H7 (cell line): ENCODE results near the gene KLHL35. TPM values are rescaled to one million over a fixed set of nuclear protein-coding genes. Genes with fewer than 3 reads are reported as not detected.

ENCODE experiments used
- DNase-seq: peaks from one replicate; pipeline ENCODE4 v3.0.0; 2012
- H3K27me3 ChIP-seq: 2 replicates; pipeline ENCODE4 v1.6.0; 2011; ENCODE audit warnings: mild to moderate bottlenecking, low read length; ENCODE audit not compliant: control insufficient read depth, insufficient read depth
- H3K36me3 ChIP-seq: replicated peaks from 2 replicates; pipeline ENCODE4 v1.5.1; 2011; ENCODE audit warnings: low read length; ENCODE audit not compliant: control insufficient read depth, insufficient read depth
- H3K4me3 ChIP-seq: 2 replicates; pipeline ENCODE4 v1.5.1; 2011; ENCODE audit warnings: low read depth, mild to moderate bottlenecking, control low read depth, low read length, moderate library complexity; ENCODE audit not compliant: insufficient read depth
- total RNA-seq: library from RNA; depleted of rRNA; stranded (reverse); fragments of >200 nt; shearing (Covaris generic); gene quantifications from 2 replicates; pipeline ENCODE4 v1.2.3, GENCODE V29; 2014; rRNA removed

KLHL35 gene, protein sequence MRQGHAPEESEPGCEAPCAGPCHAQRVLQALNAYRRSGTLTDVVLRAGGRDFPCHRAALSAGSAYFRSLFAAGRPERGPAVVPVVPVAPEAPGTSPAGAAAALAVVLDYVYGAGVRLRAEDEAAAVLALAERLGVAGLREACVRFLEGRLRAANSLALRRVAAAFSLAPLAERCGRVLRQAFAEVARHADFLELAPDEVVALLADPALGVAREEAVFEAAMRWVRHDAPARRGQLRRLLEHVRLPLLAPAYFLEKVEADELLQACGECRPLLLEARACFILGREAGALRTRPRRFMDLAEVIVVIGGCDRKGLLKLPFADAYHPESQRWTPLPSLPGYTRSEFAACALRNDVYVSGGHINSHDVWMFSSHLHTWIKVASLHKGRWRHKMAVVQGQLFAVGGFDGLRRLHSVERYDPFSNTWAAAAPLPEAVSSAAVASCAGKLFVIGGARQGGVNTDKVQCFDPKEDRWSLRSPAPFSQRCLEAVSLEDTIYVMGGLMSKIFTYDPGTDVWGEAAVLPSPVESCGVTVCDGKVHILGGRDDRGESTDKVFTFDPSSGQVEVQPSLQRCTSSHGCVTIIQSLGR
- total RNA-seq = 1.2 and 2.7 TPM in 2 replicates

DNA sequence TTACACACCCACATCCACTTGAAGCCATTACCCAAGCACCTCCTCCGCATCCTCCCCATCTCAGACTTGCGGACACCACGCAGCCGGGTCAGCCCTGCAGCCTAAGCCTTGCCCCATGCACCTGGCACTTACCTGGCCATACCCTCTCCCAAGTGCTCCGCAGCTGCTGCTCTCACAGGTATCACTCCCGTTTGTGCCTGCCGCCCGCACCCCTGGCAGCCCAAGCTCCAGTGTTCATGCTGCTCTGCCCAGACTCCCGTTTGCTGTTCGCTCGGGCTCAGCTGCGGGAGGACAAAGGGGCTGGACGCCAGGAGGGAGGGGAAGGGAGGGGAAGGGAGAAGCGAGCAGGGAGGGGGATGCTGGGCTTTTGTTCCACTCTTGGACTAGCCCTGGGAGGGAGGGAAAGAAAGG is at the start of gene KLHL35:
Gene KLHL35, minus strand, starts transcription at position 293 of the 411 bp plus-strand sequence. CDS start 2,574 bp downstream, outside the sequence.
- H3K36me3 ChIP-seq = no peaks in the 10 kb centered on the region
- peak within 1 kb of the TSS; percentile 24 for H3K4me3 ChIP-seq
- DNase-seq = peak; percentile 84
- peaks cover 52% of the 10 kb centered on the region for H3K27me3 ChIP-seq

- no peak overlapping the region for H3K4me3 ChIP-seq
- no peak for DNase-seq
- H3K36me3 ChIP-seq = no peaks in the 10 kb centered on the region
- no peaks in the 10 kb centered on the region for H3K27me3 ChIP-seq
These were observed 49.1 kb upstream of the KLHL35 start for GRCh38 chr11:75481922-75482606.

GRCh38 chr11:75481223-75481921 is 48.4 kb upstream of the KLHL35 start:
- H3K36me3 ChIP-seq = no peaks in the 10 kb centered on the region
- H3K27me3 ChIP-seq = no peaks in the 10 kb centered on the region
- DNase-seq = no peak
- no peak overlapping the region for H3K4me3 ChIP-seq

DNA sequence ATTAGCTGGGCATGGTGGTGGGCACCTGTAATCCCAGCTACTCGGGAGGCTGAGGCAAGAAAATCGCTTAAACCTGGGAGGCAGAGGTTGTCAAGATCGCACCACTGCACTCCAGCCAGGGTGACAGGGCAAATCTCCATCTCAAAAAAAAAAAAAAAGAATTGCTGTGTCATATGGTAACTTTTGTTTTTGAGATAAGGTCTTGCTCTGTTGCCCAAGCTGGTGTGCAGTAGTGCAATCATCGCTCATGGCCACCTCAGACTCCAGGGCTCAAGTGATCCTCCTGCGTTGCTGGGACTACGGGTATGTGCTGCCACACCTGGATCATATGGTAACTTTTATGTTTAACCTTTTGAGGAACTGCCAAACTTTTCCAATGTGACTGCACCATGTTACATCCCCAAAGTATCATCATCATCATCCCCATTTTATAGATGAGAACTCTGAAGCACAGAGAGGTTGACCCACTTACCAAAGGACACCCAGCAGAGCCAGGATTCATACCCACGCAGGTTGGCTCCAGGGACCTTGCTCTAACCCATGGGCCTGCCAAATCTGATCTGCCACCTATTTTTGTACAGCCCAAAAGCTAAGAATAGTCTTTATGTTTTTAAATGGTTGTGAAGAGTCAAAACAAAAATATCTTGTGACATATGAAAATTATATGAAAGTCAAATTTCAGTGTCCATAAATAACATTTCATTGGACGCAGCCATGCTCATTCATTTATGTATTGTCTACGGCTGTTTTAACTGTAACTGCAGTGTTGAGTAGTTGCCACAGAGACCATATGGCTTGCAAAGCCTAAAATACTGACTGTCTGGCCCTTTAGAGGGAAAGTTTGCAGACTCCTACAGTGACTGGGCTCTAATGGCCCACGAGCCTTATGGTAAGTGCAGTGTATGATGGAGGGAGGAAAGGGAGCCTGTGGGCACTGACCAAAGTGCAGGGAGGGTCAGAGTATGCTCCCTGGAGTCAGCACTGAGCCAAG is 47.5 kb upstream of the KLHL35 start:
- no peaks in the 10 kb centered on the region for H3K36me3 ChIP-seq
- H3K4me3 ChIP-seq = no peak overlapping the region
- H3K27me3 ChIP-seq = no peaks in the 10 kb centered on the region
- no peak for DNase-seq

- Histone ChIP-seq H3K36me3 (no peaks in the 10 kb centered on the region), H3K4me3 (no peak overlapping the region), H3K27me3 (no peaks in the 10 kb centered on the region)
- no peak for DNase-seq
These were observed 46.7 kb upstream of the KLHL35 start for GRCh38 chr11:75479597-75480145.

GRCh38 chr11:75478783-75479596 is 46.0 kb upstream of the KLHL35 start:
- Histone ChIP-seq H3K36me3 (no peaks in the 10 kb centered on the region), H3K4me3 (no peak overlapping the region), H3K27me3 (no peaks in the 10 kb centered on the region)
- DNase-seq = no peak

DNA sequence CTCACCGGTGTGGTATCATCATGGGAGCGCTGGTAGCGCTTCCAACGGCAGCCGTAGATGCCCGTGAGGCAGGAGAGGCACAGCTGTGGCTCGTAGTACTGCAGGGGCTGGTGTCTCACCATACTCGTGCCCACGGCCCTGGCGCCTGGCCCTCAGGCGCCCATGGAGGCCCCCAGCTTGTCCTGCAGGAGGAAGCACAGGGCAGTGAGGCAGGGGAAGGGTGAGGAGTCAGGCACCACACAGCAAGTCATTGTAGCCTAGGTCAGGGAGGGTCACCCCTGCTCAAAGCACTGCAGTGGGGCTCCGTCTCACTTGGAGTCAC is 44.6 kb upstream of the KLHL35 start:
- no peak for DNase-seq
- Histone ChIP-seq H3K36me3 (no peaks in the 10 kb centered on the region), H3K27me3 (no peaks in the 10 kb centered on the region)

DNA sequence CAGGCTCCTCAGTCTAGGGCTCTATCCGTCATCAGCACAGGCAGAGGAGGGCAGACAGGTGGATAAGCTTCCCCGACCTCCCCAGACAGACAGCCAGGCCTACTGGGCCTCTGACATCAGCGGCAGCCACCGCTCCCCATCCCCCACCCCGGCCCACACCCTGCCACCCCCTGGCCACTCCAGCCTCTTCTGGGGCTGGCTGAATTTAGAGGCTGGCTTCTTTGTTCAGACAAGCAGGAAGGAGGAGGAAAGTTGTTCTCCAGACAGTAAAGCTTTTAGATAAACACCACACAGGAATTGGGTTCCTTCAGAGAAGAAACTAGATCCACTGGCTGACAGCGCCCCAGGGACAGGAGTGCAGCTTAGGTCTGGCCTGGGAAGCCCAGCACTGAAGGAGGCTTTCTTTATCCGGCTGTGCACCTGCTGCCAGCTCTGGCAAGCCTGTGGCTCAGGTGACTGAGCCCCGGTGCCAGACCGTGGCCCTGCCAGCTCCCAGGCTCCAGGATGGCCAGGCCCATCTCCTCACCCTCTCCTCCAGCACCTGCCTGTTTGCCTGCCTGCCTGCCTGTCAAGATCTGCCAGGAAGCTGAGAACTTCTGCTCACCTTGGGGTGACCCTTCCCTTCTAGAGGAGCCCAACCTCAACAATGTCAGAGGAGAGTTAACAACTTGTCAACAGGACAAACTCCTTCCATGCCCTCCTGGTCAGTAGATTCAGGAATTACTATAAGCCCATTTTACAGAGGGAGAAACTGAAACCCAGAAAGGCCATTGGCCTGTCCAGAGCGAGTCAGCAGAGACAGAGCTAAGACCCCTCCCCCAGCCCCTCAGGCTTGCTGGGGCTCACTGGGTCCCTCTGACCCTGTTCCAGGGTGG is 44.0 kb upstream of the KLHL35 start:
- H3K36me3 ChIP-seq = no peaks in the 10 kb centered on the region
- DNase-seq = no peak
- H3K27me3 ChIP-seq = no peaks in the 10 kb centered on the region
- H3K4me3 ChIP-seq = no peak overlapping the region

More for the DNA sequence above, 44.6 kb upstream of the KLHL35 start:
- H3K4me3 ChIP-seq = no peak overlapping the region

GRCh38 chr11:75475767-75476650 is 43.0 kb upstream of the KLHL35 start:
- H3K36me3 ChIP-seq = no peaks in the 10 kb centered on the region
- no peaks in the 10 kb centered on the region for H3K27me3 ChIP-seq
- H3K4me3 ChIP-seq = no peak overlapping the region
- DNase-seq = no peak

- Histone ChIP-seq H3K36me3 (no peaks in the 10 kb centered on the region), H3K4me3 (peak overlapping the region; percentile 13; the same call in 1 of the 2 replicates), H3K27me3 (no peaks in the 10 kb centered on the region)
- DNase-seq = peak; percentile 92
These were observed 42.1 kb upstream of the KLHL35 start for GRCh38 chr11:75474878-75475766.

DNA sequence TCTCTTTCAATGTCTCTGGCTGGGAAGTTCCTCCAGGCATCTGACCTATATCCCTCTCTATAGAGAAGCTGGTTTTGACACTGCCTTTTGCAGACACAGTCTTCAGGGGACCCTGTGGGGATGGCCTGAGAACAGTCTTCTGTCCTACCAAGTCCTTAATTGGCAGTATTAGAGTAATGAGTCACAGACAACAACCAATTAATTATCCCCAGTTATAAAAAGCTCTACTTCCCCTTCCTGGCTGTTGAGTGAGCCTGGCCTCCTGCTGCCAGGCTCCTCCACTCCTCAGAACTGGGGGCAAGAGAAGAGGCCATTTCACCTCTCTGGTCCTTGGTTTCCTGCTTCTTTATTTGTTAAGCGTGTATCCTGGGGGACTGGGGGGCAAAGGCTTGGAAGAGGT is 41.2 kb upstream of the KLHL35 start:
- H3K4me3 ChIP-seq = no peak overlapping the region
- DNase-seq = no peak
- no peaks in the 10 kb centered on the region for H3K36me3 ChIP-seq
- no peaks in the 10 kb centered on the region for H3K27me3 ChIP-seq
